ENCODE measurements around the gene RNU6-9. TPM values are rescaled to one million over a fixed set of nuclear protein-coding genes. Genes with fewer than 3 reads are reported as not detected.

RNU6-9 gene
- total RNA-seq, 1 experiment from 2014 or later, result not detected

- Histone ChIP-seq H3K36me3 (ENCODE audit: low read depth, low read length) (no peaks in the 10 kb centered on the region; the same call in 1 of the 2 replicates), H3K9me2 (replicated peaks; ENCODE audit: low read length) (no peaks in the 10 kb centered on the region), H3K27ac (ENCODE audit: low read length) (no peak overlapping the region), H3K4me1 (ENCODE audit: insufficient read depth, low read length) (peaks cover 12% of the 10 kb centered on the region), H2AFZ (ENCODE audit: low read length) (no peak overlapping the region), H3K27me3 (ENCODE audit: low read length) (no peaks in the 10 kb centered on the region), H3F3A (ENCODE audit: low read length, unreplicated experiment) (no peaks in the 10 kb centered on the region), H4K20me1 (ENCODE audit: low read length) (no peaks in the 10 kb centered on the region), H3K4me3 (ENCODE audit: low read length) (no peak overlapping the region), H3K9ac (ENCODE audit: low read length) (no peak overlapping the region), H3K4me2 (ENCODE audit: low read length) (no peak overlapping the region), H3K79me2 (ENCODE audit: low read length) (no peaks in the 10 kb centered on the region), H3K9me3 (ENCODE audit: low read length) (no peaks in the 10 kb centered on the region)
- TF ChIP-seq EZH2phosphoT487 (IDR thresholded peaks at IDR 0.05; ENCODE audit: borderline replicate concordance, low read length) (no peak), CTCF (conservative IDR thresholded peaks at IDR 0.05; ENCODE audit: low read depth, low read length) (no peak), EZH2 (IDR thresholded peaks at IDR 0.05; ENCODE audit: low read length, unreplicated experiment) (no peak)
- intact Hi-C loops (cut with micrococcal nuclease), result no loop called here
- no peak for DNase-seq
- no TSS peak for BruUV-seq (replicated peaks)
- ChIA-PET CTCF (no interaction called here), POLR2A (ENCODE audit: unreplicated experiment) (no interaction called here)
- no peak for ATAC-seq
Measured at GRCh38 chr19:873561-874041, 19.7 kb upstream of the RNU6-9 start.

GRCh38 chr19:875265-875879, 17.9 kb upstream of the RNU6-9 start:
- H3K9ac ChIP-seq (ENCODE audit: low read length), result no peak overlapping the region
- no peak for DNase-seq
- no peak overlapping the region for H2AFZ ChIP-seq (ENCODE audit: low read length)
- no TSS peak for BruUV-seq (replicated peaks)
- CTCF ChIA-PET, result no interaction called here
- intact Hi-C loops (cut with micrococcal nuclease), result no loop called here
- no peak overlapping the region for H3K4me2 ChIP-seq (ENCODE audit: low read length)
- no peaks in the 10 kb centered on the region for H3K27me3 ChIP-seq (ENCODE audit: low read length)
- no peaks in the 10 kb centered on the region; the same call in 1 of the 2 replicates for H3K36me3 ChIP-seq (ENCODE audit: low read depth, low read length)
- no peaks in the 10 kb centered on the region for H3F3A ChIP-seq (ENCODE audit: low read length, unreplicated experiment)
- POLR2A ChIA-PET (ENCODE audit: unreplicated experiment), result no interaction called here
- H3K27ac ChIP-seq (ENCODE audit: low read length), result no peak overlapping the region
- no peaks in the 10 kb centered on the region for H4K20me1 ChIP-seq (ENCODE audit: low read length)
- H3K9me2 ChIP-seq (replicated peaks; ENCODE audit: low read length), result no peaks in the 10 kb centered on the region
- H3K79me2 ChIP-seq (ENCODE audit: low read length), result no peaks in the 10 kb centered on the region
- no peaks in the 10 kb centered on the region for H3K4me1 ChIP-seq (ENCODE audit: insufficient read depth, low read length)
- ATAC-seq, result no peak
- H3K9me3 ChIP-seq (ENCODE audit: low read length), result no peaks in the 10 kb centered on the region
- H3K4me3 ChIP-seq (ENCODE audit: low read length), result no peak overlapping the region
- no peak for TF ChIP-seq EZH2 (IDR thresholded peaks at IDR 0.05; ENCODE audit: low read length, unreplicated experiment)
- TF ChIP-seq CTCF (conservative IDR thresholded peaks at IDR 0.05; ENCODE audit: low read depth, low read length), result no peak
- no peak for TF ChIP-seq EZH2phosphoT487 (IDR thresholded peaks at IDR 0.05; ENCODE audit: borderline replicate concordance, low read length)

GRCh38 chr19:876089-876488, 17.2 kb upstream of the RNU6-9 start:
- Histone ChIP-seq H2AFZ (ENCODE audit: low read length) (no peak overlapping the region), H3K36me3 (ENCODE audit: low read depth, low read length) (no peaks in the 10 kb centered on the region; the same call in 1 of the 2 replicates), H3K4me2 (ENCODE audit: low read length) (no peak overlapping the region), H3K27me3 (ENCODE audit: low read length) (no peaks in the 10 kb centered on the region), H3K4me1 (ENCODE audit: insufficient read depth, low read length) (no peaks in the 10 kb centered on the region), H3F3A (ENCODE audit: low read length, unreplicated experiment) (no peaks in the 10 kb centered on the region), H3K4me3 (ENCODE audit: low read length) (no peak overlapping the region), H3K9me2 (replicated peaks; ENCODE audit: low read length) (no peaks in the 10 kb centered on the region), H3K79me2 (ENCODE audit: low read length) (no peaks in the 10 kb centered on the region), H3K27ac (ENCODE audit: low read length) (no peak overlapping the region), H3K9me3 (ENCODE audit: low read length) (no peaks in the 10 kb centered on the region), H4K20me1 (ENCODE audit: low read length) (no peaks in the 10 kb centered on the region), H3K9ac (ENCODE audit: low read length) (no peak overlapping the region)
- intact Hi-C loops (cut with micrococcal nuclease), result no loop called here
- no peak for ATAC-seq
- TF ChIP-seq EZH2 (IDR thresholded peaks at IDR 0.05; ENCODE audit: low read length, unreplicated experiment) (no peak), CTCF (conservative IDR thresholded peaks at IDR 0.05; ENCODE audit: low read depth, low read length) (no peak), EZH2phosphoT487 (IDR thresholded peaks at IDR 0.05; ENCODE audit: borderline replicate concordance, low read length) (no peak)
- BruUV-seq (replicated peaks), result no TSS peak
- DNase-seq, result no peak
- POLR2A ChIA-PET (ENCODE audit: unreplicated experiment), result interaction anchor here (0.7 kb wide), 2 partner anchors 13 to 167 kb away, joined by 5 to 9 read pairs; no protein-coding TSS in a partner anchor
- CTCF ChIA-PET, result no interaction called here
